Fibroblast of mammary gland (primary cell): ENCODE data around the gene PPIB.

Source experiments
- DNase-seq: peaks from one replicate; pipeline ENCODE4 v3.0.0-alpha.2; 2010; ENCODE audit warnings: low read depth
- H3K4me3 ChIP-seq: 2 replicates; pipeline ENCODE4 v1.5.1; 2011; ENCODE audit warnings: low read depth, mild to moderate bottlenecking, low read length, moderate library complexity; ENCODE audit not compliant: control insufficient read depth
- CTCF ChIP-seq: conservative IDR thresholded peaks from 2 replicates; pipeline ENCODE4 v1.5.1; 2011; ENCODE audit warnings: low read depth, low read length, inconsistent platforms; ENCODE audit not compliant: control insufficient read depth, insufficient read depth

Gene PPIB

GRCh38 chr15:64144565-64145281 is 18.1 kb downstream of the PPIB start:
- no peak overlapping the region for H3K4me3 ChIP-seq
- TF ChIP-seq CTCF: no peak
- no peak for DNase-seq

GRCh38 chr15:64144192-64144564 is 18.6 kb downstream of the PPIB start:
- no peak for TF ChIP-seq CTCF
- no peak overlapping the region for H3K4me3 ChIP-seq
- DNase-seq: no peak

- TF ChIP-seq CTCF: no peak
- H3K4me3 ChIP-seq: no peak overlapping the region
- DNase-seq: no peak
Measured at GRCh38 chr15:64143276-64143675, 19.5 kb downstream of the PPIB start.

GRCh38 chr15:64141798-64142512 is 20.9 kb downstream of the PPIB start:
- no peak for TF ChIP-seq CTCF

GRCh38 chr15:64138331-64138941 is 24.4 kb downstream of the PPIB start:
- TF ChIP-seq CTCF: no peak
- no peak overlapping the region for H3K4me3 ChIP-seq
- DNase-seq: no peak

More at GRCh38 chr15:64141798-64142512, 20.9 kb downstream of the PPIB start:
- no peak for DNase-seq
- no peak overlapping the region for H3K4me3 ChIP-seq

- TF ChIP-seq CTCF: no peak
- DNase-seq: no peak
- no peak overlapping the region for H3K4me3 ChIP-seq
Measured at GRCh38 chr15:64137226-64137833, 25.5 kb downstream of the PPIB start.
